GM18873 (cell line): ENCODE results near the gene MPDU1.
"Not testable (repeated sequence)": the region's sequence is repeated elsewhere in the genome, so short reads cannot be mapped to it uniquely, and the experiment has no call there.

Source experiments
- ATAC-seq: cut with Tn5 transposase; IDR thresholded peaks from one replicate; pipeline ENCODE4 v1.9.1; 2021; ENCODE audit warnings: mild to moderate bottlenecking, moderate library complexity, moderate number of reproducible peaks; ENCODE audit not compliant: unreplicated experiment, low FRiP score

MPDU1 gene

DNA sequence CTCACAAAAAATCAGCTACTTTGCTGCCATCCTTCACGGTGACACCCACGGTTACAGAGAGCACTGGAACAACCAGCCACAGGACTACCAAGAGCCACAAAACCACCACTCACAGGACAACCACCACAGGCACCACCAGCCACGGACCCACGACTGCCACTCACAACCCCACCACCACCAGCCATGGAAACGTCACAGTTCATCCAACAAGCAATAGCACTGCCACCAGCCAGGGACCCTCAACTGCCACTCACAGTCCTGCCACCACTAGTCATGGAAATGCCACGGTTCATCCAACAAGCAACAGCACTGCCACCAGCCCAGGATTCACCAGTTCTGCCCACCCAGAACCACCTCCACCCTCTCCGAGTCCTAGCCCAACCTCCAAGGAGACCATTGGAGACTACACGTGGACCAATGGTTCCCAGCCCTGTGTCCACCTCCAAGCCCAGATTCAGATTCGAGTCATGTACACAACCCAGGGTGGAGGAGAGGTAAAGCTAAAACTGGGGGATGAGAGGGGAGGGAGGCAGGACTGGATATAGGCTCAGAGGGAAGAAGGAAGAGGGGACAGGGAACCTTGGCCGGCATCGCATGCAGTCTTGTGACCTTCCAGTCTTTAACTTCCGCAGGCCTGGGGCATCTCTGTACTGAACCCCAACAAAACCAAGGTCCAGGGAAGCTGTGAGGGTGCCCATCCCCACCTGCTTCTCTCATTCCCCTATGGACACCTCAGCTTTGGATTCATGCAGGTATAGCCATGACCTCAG is 3.6 kb upstream of the MPDU1 start:
- no peak for ATAC-seq

DNA sequence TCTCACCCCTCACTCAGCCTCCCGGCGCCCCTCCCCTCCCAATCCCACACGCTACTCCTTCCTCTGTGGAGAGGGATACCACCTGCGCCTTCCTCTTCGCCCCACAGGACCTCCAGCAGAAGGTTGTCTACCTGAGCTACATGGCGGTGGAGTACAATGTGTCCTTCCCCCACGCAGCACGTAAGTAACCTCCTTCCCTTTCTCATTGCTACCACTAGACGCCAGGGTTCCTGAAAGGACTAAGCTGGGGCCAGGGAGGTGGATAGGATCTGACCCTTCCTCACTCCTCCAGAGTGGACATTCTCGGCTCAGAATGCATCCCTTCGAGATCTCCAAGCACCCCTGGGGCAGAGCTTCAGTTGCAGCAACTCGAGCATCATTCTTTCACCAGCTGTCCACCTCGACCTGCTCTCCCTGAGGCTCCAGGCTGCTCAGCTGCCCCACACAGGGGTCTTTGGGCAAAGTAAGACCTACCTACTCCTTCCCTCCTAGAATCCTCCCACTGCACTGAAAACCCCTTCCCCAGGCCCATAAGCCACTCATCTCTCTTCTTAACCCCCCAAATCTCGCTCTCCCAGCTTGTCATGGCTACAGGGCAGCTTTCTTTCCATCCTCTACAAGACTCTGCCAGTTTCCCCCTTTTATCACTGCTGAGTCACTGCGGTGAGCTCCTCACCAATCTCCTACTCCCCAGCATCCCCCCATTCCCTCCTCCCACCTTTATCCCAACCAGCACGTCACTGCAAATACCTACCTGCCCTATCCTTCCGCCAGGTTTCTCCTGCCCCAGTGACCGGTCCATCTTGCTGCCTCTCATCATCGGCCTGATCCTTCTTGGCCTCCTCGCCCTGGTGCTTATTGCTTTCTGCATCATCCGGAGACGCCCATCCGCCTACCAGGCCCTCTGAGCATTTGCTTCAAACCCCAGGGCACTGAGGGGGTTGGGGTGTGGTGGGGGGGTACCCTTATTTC is 2.8 kb upstream of the MPDU1 start:
- no peak for ATAC-seq

DNA sequence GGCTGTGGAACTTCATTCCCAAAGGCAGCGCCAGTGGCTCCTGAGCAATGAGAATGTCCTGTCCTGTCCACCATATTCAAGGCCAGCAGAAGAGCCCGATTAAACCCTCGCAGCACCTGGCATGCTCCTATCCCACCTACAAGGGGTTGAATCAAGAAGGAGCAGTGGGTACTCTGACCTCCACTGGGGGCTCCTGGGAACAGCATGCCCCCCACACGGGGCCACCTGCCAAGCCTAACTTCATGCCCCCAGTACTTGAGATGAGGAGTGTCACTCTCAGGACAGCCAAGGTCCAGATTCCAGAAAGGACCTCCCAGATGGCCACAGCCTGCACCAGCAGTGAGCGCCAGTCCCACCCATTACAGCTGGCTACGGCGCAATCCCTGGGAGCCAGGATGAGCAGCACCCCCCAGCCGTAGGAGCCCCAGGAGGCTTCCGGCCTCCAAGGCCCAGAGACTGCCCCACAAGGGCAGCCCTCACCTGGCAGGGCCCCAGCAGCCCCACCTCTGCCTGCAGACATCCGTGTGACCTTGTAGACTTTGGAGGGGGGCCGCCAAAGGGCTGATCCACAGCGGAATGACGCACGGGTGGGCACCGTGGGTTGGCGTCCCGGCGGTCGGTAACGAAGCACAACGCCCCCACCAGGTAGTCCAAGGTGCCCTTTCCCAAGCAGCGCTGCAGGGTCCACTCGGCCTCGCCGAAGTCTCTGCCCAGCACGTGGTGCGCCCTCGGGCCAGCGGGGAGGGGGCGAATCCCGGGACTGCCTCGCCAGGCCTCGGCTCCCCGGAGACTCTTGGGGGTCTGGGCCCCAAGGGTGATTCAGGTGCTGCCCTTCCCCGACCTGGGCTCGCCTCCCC is 1.0 kb upstream of the MPDU1 start:
- no peak for ATAC-seq

DNA sequence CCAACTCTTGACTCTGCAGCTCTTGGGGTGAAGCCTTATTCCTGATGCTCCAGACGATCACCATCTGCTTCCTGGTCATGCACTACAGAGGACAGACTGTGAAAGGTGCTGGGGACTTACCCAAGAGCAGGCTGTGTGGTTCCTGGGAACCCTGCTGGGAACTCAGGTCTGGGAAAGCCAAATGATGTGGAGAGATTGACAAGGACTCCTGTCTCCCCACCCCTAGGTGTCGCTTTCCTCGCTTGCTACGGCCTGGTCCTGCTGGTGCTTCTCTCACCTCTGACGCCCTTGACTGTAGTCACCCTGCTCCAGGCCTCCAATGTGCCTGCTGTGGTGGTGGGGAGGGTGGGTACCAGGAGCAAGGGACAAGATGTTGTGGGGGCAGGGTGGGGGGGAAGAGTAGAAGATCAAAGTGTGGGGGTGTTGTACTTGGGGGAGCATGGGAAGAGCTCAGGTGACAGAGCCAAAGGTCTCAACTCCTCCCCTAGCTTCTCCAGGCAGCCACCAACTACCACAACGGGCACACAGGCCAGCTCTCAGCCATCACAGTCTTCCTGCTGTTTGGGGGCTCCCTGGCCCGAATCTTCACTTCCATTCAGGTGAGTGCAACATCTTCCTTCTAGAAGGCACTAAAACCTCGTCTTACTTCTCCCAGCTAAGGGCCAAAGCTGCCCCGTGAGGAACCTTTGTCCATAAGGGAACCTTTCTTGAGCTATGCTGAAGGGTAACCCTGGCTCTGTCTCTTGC is 3.2 kb downstream of the MPDU1 start:
- no peak for ATAC-seq

DNA sequence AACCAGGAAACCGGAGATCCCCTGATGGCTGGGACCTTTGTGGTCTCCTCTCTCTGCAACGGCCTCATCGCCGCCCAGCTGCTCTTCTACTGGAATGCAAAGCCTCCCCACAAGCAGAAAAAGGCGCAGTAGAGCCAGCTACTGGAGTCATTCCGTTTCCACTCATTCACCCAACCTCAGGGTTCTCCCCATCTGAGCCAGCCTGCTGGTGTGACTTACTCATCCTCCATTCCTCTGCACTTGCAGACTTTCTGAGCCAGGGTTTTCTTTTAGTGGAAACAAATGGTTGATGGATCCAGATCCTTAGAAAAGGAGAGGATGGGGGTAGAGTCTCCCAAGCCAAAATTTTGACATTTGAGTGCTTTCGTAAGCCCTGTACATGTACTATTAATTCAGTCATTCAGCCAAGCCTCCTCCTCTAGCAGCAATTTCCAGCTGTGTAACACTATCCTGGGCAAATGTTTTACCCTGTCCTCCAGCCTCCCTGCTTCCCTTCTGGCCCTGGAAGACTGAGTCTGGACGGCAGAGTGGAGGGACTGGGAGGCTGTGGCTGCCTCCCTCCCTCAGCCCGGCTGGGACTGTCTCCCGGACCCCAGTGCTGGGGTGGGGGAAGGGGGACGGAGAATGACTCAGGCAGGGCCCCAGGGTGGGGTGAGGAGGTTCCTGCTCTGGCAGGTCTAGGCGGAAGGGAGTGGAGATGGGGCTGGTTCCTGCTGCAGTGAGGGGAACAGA is 3.9 kb downstream of the MPDU1 start:
- ATAC-seq, result no peak

DNA sequence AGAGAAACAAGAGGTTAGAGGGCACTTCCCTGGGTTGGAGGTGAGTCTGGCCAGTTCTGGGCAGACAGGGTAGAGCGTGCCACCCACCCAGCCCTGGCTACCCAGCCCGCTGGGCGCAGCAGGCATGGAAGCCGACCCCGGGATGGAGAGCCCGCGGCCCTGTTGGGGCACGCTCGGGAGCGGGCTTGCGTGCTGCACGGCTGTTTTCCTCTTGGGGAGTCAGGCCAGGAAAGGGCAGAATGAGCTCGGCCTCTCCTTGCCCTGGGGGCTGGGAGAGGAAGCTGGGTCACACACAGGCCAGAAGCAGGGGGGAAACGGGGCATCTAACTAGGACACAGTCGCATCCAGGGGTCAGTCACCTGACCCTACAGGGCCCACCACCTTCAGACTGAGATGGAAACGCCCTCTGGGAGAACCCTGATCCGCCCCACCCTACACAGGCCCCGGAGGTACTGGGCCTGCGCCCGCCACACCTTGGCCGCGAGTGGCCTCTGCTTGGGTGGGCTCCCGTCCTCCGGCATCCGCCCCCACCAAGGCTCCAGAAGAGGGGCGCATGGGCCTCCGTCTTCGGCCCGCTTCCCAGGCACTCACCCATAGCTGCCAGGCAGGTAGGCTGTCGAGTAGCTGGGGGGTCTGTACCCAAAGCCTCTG is 5.0 kb downstream of the MPDU1 start:
- no peak for ATAC-seq

DNA sequence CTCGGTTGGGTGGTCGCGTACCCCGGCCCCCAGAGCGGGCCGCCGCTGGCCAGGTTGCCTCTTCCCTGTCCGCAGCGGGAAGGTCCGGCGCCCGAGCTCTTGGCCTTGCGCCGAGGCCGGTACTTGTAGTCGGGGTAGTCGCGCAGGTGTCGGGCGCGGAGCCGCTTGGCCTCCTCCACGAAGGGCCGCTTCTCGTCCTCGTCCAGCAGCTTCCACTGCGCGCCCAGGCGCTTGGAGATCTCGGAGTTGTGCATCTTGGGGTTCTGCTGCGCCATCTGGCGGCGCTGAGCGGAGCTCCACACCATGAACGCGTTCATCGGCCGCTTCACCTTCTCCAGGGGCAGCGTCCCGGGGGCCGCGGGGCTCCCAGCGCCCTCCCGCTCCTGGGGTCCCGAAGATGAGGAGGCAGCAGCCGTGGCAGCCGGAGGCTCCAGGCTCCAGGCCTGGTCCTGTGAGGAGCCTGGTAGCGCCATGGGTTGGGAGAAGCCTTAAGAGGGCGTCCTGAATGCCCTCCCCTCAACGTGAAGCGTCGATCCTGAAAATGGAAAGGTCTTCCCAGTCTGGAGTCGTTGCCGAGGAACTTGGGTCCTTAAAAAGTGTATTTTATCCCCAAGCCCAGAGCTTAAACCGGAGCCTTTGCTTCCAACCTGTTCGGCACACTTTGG is 5.7 kb downstream of the MPDU1 start:
- ATAC-seq, result no peak

DNA sequence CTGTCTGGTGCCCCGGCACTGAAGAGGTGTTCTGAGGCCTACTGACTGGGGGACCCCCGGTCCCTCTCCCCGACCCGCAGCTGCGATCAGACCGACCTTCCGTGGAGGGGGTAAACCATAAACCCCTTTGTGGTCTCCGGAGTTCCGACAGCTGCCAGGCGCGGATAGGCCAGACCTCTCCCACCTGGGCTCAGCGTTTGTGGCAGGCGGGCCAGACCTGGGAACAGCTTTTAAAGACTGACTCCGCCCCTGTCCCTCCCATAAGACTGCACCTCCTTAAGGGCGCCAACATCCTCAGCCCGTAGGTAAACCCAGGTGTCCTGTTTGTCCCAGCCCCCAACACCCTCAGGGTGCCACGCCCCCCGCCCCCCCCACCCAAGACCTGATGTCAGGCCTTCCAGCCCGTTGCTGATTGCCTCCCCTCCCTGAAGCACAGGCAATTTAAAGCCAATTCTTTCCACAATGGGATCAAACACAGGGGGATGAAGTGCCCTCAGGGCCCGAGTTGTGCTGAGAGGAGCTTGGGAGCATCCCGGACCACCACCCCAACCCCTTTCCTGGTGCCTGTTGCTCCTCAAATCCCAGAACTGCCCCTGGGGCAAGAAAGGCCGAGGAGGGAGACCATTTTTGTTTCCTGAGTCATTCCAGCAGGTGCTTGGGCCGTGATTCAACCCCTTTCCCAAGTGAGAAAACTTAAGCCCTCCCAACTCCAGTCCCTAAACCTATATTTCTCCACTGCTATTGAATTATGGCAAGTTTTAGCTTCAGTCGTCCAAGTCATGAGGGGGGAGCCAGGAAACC is 6.4 kb downstream of the MPDU1 start, which contains the start of gene SOX15:
SOX15 (minus strand) TSS at position 204 of the 801 bp plus-strand sequence. CDS start 418 bp downstream, outside the sequence.
- no peak for ATAC-seq

DNA sequence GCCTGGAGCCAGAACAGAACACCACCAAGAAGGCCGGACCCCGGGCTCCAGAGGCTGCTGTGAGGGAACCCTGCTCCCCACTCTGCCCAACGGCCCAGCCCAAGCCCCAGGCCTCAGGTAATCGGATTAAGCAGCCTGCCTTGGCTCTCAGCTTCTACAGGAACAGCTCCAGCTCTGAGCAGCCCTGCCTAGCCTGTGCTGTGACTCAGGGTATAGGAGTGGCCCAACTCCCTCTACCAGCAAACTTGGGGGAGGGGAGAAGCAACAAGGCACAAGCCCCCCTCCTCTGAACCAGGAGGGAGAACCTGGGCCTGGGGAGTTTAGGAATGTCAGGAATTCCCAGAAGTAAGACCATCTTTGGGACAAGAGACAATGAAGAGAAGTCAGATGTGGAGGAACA is 7.1 kb downstream of the MPDU1 start:
- no peak for ATAC-seq

DNA sequence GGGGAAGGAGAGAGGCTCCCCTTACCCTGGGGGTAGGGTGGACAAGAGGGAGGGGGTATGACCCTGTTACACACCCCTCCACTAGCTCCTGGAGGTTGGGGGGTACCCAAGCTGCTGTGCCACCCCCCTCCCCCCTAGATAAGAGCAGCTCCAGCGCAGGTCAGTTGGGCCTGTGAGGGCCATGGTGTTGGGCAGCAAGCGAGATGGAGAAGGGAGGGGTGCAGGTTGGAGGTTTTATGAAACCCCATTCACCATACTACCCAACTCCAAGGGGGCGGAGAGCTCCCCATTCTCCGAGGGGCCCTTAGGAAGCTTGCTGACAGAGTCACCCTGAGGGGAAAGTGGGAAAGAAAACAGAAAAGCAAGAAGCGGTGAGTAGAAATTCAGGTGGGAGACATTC is 7.9 kb downstream of the MPDU1 start:
- no peak for ATAC-seq

DNA sequence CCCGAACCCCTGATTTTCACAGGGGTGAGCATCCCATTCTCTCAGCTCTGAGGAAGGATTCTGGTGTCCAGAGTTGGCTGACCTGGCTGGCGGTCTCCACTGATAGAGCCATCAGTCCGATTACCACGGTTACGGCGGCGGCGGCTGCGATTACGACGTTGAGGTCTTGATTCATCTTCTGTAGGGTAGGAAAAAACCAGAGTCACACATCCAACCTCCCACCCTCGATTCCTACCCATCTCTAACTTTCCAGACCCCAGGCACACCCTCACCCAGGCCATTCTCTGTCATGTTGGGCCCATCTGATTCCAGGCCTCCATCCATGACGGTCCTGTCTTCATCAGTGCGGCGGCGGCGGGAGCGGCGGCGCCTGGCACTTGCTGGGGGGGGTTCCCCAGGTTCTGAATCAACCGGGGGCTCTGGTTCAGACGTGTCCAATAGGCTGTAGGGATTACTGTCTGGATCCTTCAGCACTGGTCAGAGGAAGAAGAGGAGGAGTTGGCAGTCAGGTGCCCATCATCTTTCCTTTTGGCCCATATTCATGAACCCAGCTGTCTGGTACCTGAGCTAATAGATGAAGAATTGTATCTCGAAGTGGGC is 8.9 kb downstream of the MPDU1 start:
- no peak for ATAC-seq

DNA sequence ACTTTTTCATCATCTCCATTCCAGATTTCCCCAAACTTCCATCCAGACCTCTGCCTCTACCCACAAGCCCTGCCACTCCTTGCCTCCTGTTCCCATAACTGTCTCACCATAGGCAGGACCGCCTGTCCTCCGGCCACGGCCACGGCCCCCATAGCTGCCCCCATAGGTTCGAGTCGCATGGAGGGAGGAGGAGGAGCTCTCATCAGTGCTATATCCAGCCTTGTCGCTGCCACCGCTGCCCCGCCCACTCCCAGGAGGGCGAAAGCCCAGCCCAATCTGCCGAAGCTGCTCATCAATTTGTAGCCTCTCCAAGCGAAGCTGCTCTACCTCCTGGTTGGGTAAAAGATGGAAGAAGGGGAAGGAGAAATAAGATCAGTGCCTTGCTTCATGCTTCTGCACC is 9.6 kb downstream of the MPDU1 start:
- ATAC-seq, result no peak

DNA sequence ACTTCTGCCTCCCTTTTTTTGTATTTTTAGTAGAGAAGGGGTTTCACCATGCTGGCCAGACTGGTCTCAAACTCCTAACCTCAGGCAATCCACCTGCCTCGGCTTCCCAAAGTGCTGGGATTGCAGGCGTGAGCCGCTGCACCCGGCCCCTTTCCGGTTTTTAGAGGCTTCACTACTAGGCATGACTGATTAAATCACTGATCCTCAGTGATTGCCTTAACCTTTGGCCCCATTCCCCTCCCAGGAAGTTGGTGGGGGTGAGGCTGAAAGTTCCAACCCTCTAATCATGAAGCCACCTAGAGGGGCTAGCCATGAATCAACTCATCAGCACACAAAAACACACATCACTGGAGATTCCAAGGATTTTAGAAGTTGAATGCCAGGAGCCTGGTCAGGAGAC is 13.9 kb downstream of the MPDU1 start:
- not testable (repeated sequence) for ATAC-seq

DNA sequence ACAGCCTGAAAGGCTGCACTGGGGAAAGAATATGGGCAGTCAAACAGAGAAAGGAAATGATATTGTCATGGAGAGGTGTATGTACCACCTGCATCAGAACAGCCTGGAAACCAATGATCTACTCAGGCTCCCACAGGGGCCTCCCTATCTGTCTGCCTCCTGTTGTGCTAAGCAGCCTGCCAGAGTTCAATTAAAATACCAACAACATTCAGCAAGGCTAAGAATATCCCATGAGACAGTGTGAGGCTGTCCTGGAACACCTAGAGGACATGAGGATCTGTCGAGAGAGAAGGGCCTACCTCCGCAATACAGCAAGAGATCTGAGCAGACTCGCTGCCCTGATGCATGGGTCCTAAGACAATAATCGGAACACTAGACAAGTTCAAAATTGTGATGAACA is 22.6 kb downstream of the MPDU1 start:
- no peak for ATAC-seq

DNA sequence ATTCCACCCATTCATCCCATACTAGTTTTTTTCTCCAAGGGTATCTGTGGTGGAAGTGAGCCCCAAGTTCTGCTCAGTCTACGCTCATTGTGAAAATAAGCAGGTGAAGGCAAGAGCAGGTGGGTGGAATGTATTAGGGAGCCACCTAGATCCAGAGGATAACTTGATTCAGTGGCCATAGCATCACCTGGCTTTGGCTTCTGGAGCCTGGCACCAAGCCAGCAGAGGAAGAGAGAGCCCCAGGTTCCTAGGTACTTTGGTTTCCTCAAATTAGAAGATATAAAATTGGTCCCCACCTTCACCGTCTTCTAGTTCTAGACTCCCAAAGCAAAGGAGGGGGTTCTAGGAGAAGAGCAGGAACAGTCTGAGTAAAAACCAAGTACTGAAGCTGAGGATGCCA is 27.0 kb downstream of the MPDU1 start:
- no peak for ATAC-seq

DNA sequence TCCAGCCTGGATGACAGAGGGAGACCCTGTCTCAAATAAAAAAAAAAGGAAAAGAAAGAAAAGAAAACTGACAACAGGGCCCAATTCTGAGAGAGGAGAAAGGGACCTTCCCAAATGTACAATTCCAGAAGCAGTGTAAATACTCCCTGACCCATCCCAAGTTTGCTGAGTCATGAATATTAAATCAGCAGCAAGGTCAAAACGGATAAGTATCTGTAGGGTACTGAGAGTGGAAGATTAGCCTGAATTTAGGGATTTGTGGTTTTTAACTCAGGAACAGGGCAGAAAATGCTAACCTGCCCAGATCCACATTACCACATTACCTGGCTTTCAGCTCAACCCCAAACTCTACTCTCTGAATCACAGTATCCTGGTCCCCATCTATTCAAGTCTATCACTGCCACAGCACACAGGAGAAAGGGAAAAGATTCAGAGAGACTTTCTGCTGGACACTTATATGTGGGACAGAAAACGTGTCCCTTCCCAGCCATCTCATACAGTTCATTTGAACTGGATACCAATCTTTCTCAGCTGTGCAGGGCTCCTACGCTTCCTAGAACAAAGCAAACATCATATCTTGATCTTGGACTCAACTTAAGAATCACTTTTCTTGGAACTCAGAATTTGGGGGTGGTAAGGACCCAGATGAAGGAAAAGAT is 28.1 kb downstream of the MPDU1 start:
- no peak for ATAC-seq

DNA sequence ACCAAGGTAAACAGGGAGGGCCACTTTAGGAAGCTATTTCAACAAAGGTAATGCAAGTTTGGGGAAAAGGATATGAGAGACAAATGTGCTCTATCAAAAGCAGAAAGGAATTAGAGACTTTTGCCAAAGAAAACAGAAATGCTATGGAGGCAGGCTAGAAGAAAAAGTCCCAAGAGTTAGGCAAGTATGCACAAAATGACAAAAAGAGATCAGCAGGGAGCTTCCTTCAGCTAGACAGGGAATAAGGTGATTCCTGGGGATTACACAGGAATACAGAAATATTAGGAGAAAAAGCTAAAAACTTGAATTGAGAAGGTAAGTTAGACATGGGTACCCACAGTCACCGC is 28.6 kb downstream of the MPDU1 start:
- no peak for ATAC-seq
